Stomach (tissue), 4 donors: ENCODE data around the gene KDM5A.

Experiments
- POLR2A ChIP-seq, 4 donors: fragments of 450-650 bp; IDR thresholded peaks; one replicate each; pipeline ENCODE4 v1.6.1; 2016; ENCODE audit warnings: antibody characterized with exemption in 4 of 4, control low read depth in 2 of 4, mild to moderate bottlenecking in 1 of 4, moderate library complexity in 1 of 4
- TF ChIP-seq, protein P1 (sequence below), 7 experiments: fragments of 450-650 bp in 4 of 7; fragments of 200-600 bp in 3 of 7; sonication (generic) in 3 of 7; IDR thresholded peaks; one replicate each; pipeline ENCODE4 v1.5.1; 2016 to 2019; ENCODE audit warnings: antibody characterized with exemption in 7 of 7, control low read depth in 2 of 7, mild to moderate bottlenecking in 1 of 7

DNA sequence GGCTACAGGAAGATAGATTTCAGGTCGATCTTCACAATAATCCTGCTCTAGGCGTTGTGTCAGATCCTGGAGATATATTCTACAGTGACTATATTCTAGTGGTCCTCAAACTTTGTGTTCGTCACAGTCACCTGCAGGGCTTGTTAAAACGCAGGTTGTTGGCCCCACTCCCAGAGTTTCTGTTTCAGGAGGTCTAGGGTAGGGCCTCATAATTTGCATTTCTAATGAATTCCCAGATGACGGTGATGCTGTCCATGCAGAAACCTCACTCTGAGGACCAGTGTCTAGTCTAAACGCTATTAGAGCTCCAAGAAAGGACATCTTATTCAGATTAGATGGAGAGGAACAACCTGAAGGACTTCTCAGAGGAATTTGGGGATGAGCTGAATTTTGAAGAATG lies 113.3 kb downstream of the KDM5A start:
- TF ChIP-seq, protein P1, sequence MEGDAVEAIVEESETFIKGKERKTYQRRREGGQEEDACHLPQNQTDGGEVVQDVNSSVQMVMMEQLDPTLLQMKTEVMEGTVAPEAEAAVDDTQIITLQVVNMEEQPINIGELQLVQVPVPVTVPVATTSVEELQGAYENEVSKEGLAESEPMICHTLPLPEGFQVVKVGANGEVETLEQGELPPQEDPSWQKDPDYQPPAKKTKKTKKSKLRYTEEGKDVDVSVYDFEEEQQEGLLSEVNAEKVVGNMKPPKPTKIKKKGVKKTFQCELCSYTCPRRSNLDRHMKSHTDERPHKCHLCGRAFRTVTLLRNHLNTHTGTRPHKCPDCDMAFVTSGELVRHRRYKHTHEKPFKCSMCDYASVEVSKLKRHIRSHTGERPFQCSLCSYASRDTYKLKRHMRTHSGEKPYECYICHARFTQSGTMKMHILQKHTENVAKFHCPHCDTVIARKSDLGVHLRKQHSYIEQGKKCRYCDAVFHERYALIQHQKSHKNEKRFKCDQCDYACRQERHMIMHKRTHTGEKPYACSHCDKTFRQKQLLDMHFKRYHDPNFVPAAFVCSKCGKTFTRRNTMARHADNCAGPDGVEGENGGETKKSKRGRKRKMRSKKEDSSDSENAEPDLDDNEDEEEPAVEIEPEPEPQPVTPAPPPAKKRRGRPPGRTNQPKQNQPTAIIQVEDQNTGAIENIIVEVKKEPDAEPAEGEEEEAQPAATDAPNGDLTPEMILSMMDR (IDR thresholded peaks at IDR 0.05): no peak
- no peak for TF ChIP-seq POLR2A (IDR thresholded peaks at IDR 0.05)
